RCC 7860 (cell line): Measurements from ENCODE around the gene ERCC4.
A peak's percentile ranks its signal among the peaks of the same experiment; 100 is the strongest.

ENCODE experiments used
- DNase-seq: peaks from one replicate; pipeline ENCODE4 v3.0.0-alpha.2; 2015; ENCODE audit warnings: low spot score
- FAIRE-seq: peaks from 2 replicates; lab custom pipeline; 2012; peaks lifted over from hg19 to GRCh38; lab: Jason Lieb, UNC

Gene ERCC4

DNA sequence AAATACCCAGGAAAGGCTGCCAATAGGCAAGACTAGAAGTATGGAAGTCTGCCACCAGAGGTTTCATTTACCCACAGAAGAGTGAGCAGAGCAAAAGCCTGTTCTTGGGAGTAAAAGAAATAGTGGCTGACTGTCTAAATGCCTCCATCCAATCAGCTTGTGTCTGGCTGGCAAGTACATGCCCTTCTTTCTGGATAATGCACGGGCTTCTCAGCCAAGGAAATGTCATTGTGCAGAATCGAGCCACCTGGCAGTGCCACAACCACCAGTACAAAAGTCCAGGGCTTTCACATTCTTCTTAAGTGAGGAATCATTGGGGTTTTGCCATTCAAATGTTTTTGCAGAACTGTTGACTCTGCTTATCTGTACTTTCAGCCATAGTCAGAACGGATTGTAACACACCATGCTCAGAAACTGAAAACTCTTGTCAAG lies 10.1 kb upstream of the ERCC4 start:
- DNase-seq (no peak), FAIRE-seq (no peak)

DNA sequence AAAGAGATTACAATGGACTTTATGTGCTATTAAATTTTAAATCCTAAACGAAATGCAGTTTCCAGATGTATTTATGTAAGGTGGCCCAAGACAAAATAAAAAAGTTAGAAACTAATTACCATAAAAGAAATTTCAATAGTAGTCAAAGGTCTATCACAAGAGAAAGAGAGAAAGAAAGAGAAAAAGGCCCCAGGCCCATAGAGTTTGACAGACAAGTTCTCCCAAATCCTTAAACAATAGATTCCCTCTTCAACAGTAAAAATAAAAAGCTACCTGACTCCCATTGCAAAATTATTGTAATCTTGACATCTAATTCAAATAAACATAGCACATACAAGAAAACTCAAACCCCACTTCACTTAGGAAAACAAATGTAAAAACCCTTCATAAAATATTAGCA lies 8.6 kb upstream of the ERCC4 start:
- no peak for FAIRE-seq
- DNase-seq, result no peak

DNA sequence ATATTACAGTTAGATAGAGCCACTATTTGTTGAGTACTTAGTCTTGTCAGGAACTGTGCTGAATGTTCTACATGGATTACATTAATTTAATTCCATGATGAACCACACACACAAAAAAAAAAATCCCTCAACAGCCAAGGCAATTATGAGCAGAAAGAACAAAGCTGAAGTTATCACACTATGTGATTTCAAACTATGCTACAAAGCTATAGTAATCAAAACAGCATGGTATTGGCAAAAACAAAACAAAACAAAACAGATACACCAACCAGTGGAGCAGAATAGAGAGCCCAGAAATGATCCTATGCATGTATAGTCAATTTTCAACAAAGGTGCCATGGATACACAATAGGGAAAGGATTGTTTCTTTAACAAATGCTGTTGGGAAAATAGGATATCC lies 8.1 kb upstream of the ERCC4 start:
- FAIRE-seq (no peak), DNase-seq (no peak)

GRCh38 chr16:13912891-13913290 lies 7.1 kb upstream of the ERCC4 start:
- DNase-seq (no peak), FAIRE-seq (no peak)

- DNase-seq (no peak), FAIRE-seq (no peak)
These were observed 6.3 kb upstream of the ERCC4 start for GRCh38 chr16:13913374-13914292.

GRCh38 chr16:13915033-13915635 lies 4.8 kb upstream of the ERCC4 start:
- DNase-seq (no peak), FAIRE-seq (no peak)

DNA sequence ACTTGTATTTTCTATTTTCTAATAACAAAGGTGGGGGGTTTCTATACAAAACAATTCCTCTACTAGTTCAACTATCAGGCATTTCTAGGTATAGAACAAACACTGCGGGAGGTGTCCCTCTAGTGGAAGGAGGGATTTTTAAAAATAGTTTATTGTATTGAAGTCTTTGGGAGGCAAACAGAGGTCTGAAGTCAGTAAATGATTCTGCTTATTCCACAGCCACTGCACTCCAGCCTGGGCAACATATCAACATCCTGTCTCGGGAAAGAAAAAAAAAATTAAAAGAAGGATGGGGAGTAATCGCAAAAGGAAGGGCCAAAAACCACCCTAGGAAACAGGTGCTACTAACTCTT lies 648 bp upstream of the ERCC4 start:
- DNase-seq (peak; percentile 42), FAIRE-seq (peak; percentile 58)

- DNase-seq (no peak), FAIRE-seq (no peak)
These were observed 510 bp downstream of the ERCC4 start for GRCh38 chr16:13920510-13920818.

- FAIRE-seq, result no peak
These were observed 1.4 kb downstream of the ERCC4 start for GRCh38 chr16:13921328-13921727.

GRCh38 chr16:13923703-13924298 lies 3.8 kb downstream of the ERCC4 start:
- DNase-seq (peak; percentile 48), FAIRE-seq (peak; percentile 82)

More at GRCh38 chr16:13921328-13921727, 1.4 kb downstream of the ERCC4 start:
- no peak for DNase-seq

GRCh38 chr16:13926464-13926863 lies 6.5 kb downstream of the ERCC4 start:
- DNase-seq, result no peak
- no peak for FAIRE-seq

- no peak for DNase-seq
- FAIRE-seq, result no peak
These were observed 6.9 kb downstream of the ERCC4 start for GRCh38 chr16:13926891-13927290.

DNA sequence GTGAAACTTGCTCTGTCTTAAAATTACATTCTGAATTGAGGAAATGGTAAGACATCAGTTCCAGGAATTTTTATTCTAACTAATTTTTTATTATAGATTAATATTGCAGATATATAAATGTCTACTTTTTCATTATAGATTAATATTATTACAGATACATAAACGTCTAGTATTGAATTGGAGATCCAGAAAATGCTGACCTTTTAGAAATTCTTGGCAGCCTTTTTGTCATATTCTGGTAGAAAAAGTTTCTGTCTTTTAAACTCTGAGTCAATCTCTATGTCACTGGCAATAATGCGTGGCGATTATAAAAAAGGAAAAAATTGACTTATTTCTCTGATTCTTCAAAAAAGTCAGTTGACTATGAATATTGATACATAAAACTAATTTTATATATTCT lies 8.7 kb downstream of the ERCC4 start:
- DNase-seq (no peak), FAIRE-seq (no peak)

GRCh38 chr16:13931845-13932244 lies 11.9 kb downstream of the ERCC4 start:
- no peak for FAIRE-seq

DNA sequence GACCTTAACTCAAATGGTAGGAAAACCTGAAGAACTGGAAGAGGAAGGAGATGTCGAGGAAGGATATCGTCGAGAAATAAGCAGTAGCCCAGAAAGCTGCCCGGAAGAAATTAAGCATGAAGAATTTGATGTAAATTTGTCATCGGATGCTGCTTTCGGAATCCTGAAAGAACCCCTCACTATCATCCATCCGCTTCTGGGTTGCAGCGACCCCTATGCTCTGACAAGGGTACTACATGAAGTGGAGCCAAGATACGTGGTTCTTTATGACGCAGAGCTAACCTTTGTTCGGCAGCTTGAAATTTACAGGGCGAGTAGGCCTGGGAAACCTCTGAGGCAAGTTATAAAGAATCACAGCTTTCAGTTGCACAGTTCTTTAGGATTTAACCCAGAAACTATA lies 15.5 kb downstream of the ERCC4 start:
- FAIRE-seq, result no peak
- no peak for DNase-seq

More at GRCh38 chr16:13931845-13932244, 11.9 kb downstream of the ERCC4 start:
- DNase-seq, result no peak

DNA sequence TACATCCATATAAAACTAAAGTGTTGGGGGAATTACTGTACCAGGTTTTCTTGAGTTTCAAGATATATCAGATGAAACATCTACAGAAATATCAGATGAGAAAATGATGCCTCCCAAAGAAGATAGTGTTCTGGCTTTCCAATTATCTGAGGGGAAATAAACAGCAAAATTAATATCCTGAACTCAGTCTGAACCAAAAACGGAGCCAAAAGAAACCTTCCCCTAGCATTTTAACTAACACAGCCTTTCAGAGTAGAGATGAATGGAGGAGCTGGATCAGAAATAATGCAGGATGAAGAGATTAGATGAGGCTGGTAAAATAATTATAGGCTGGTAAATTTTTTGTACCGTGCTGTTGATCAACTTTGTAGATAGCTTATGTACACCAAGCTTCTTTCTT lies 16.2 kb downstream of the ERCC4 start:
- FAIRE-seq, result no peak

GRCh38 chr16:13936596-13937081 lies 16.7 kb downstream of the ERCC4 start:
- DNase-seq (peak; percentile 42), FAIRE-seq (no peak)

More for the DNA sequence above, 16.2 kb downstream of the ERCC4 start:
- DNase-seq, result no peak

DNA sequence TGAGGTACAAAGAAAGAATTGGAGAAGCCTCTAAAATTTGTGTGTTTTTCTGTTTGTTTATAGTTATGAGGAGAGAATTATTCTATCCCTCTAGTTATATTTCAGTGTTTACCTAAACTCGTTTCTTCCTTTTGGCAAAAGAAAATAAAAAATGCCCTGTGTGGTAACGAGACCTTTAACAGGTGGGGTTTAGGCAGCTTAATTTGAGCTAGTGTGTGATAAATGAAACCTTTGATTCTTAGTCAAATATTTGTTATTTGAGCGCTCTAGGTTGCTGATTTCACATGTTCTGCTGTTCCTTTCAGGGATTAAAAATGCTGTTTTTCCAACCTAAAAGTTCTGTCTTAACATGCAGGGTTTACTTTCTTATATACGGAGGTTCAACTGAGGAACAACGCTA lies 17.5 kb downstream of the ERCC4 start:
- DNase-seq, result no peak
- no peak for FAIRE-seq

DNA sequence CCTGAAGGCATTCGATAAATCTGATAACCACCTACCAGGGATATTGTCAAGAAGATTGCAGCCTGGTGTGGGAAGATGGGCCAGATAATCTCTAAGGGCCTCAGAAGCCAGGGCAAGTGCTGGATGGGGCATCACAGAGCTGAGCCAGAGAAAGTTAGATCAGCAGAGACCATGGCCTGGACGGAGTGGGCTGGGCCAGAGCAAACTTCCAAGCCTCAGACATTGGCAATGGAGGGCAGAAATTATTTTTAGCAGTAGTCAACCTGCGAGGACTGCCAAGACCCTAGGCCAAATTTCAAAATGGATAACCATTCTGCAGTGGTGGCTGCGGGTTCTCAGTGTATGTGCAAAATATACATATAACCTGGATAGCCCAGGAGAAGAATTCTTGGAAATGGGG lies 18.5 kb downstream of the ERCC4 start:
- DNase-seq (no peak), FAIRE-seq (no peak)

GRCh38 chr16:13939821-13940220 lies 19.9 kb downstream of the ERCC4 start:
- FAIRE-seq, result no peak

DNA sequence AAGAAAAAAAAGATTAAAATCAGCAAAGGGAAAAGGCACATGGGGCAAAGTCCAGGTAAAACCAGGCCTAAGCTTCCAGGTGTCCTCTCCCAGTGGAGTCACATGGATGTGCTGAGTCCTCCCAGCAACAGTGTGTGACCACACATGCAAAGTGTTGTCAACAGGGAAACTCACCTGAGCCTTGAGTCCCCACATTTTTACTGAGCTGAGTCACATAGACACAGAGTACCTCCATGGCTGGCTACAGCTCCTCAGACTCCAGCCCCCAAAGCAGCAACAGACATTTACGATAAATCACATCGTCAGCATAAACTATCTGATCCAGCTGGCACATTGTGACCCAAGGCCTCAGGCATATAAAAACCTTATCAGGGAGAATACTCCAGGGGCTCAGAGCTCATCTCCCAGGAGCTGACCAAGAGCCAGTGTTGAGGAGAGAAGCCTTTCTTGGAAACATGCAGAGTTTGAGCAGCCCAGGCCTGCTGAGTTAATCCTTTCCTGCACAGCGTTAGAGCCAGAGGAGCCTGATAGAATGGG lies 20.5 kb downstream of the ERCC4 start:
- FAIRE-seq (no peak), DNase-seq (no peak)

More at GRCh38 chr16:13939821-13940220, 19.9 kb downstream of the ERCC4 start:
- no peak for DNase-seq

DNA sequence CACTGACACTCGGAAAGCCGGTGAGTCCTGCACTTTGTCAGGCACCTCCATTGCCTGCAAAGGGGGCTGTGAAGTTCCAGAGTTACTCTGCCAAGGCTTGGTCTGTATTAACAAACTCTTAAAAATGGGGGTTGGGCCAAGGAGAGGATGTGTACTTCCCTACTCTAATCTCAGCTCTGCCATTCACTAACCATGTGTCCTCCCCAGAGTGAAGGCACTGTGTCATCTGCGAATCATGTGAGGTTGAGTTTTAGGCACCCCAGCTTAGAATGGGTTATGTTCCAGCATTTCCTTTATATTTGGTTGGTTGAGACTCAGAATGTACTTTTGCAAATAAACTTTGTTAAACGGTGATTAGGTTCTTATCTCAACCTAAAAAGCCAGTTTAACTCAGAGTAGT lies 24.9 kb downstream of the ERCC4 start:
- DNase-seq (no peak), FAIRE-seq (no peak)
